ENCODE results near the gene SLC13A5. TPM values are rescaled to one million over a fixed set of nuclear protein-coding genes. Genes with fewer than 3 reads are reported as not detected.

The SLC13A5 gene
- total and polyA plus RNA-seq, 4 donors: 88.4 to 399 (median 244) TPM

- DNase-seq (ENCODE audit: low spot score): no peak
- Histone ChIP-seq H3K27ac (ENCODE audit: low read depth in 1 of 2, low read length in 2 of 2) (no peak overlapping the region), H3K9me3 (ENCODE audit: control insufficient read depth in 4 of 4, low read length in 3 of 4) (no peaks in the 10 kb centered on the region), H3K9ac (ENCODE audit: low read depth in 1 of 2, low read length in 2 of 2) (no peak overlapping the region), H3K4me1 (ENCODE audit: control insufficient read depth in 4 of 4, insufficient read depth in 4 of 4, low read length in 3 of 4) (peaks cover 3 to 21% (median 12%) of the 10 kb centered on the region in 4 donors), H3K4me3 (ENCODE audit: low read depth in 1 of 3, low read length in 3 of 3) (no peak overlapping the region), H3K36me3 (ENCODE audit: control insufficient read depth in 4 of 4, insufficient read depth in 3 of 4, low read depth in 1 of 4, low read length in 3 of 4) (peaks cover 0 to 19% (median 16%) of the 10 kb centered on the region in 4 donors), H3K27me3 (ENCODE audit: control insufficient read depth in 4 of 4, insufficient read depth in 4 of 4, low read length in 3 of 4) (no peaks in the 10 kb centered on the region)
- 86% methylated on average over 2 of the region's 2 CpGs for WGBS
- TF ChIP-seq, protein P1, sequence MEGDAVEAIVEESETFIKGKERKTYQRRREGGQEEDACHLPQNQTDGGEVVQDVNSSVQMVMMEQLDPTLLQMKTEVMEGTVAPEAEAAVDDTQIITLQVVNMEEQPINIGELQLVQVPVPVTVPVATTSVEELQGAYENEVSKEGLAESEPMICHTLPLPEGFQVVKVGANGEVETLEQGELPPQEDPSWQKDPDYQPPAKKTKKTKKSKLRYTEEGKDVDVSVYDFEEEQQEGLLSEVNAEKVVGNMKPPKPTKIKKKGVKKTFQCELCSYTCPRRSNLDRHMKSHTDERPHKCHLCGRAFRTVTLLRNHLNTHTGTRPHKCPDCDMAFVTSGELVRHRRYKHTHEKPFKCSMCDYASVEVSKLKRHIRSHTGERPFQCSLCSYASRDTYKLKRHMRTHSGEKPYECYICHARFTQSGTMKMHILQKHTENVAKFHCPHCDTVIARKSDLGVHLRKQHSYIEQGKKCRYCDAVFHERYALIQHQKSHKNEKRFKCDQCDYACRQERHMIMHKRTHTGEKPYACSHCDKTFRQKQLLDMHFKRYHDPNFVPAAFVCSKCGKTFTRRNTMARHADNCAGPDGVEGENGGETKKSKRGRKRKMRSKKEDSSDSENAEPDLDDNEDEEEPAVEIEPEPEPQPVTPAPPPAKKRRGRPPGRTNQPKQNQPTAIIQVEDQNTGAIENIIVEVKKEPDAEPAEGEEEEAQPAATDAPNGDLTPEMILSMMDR (IDR thresholded peaks at IDR 0.05; ENCODE audit: low read depth, low read length, missing input control): no peak
- TF ChIP-seq EGR1 (IDR thresholded peaks at IDR 0.05; ENCODE audit: low read depth in 2 of 2): no peak
- TF ChIP-seq, protein P2, sequence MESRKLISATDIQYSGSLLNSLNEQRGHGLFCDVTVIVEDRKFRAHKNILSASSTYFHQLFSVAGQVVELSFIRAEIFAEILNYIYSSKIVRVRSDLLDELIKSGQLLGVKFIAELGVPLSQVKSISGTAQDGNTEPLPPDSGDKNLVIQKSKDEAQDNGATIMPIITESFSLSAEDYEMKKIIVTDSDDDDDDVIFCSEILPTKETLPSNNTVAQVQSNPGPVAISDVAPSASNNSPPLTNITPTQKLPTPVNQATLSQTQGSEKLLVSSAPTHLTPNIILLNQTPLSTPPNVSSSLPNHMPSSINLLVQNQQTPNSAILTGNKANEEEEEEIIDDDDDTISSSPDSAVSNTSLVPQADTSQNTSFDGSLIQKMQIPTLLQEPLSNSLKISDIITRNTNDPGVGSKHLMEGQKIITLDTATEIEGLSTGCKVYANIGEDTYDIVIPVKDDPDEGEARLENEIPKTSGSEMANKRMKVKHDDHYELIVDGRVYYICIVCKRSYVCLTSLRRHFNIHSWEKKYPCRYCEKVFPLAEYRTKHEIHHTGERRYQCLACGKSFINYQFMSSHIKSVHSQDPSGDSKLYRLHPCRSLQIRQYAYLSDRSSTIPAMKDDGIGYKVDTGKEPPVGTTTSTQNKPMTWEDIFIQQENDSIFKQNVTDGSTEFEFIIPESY (IDR thresholded peaks at IDR 0.05): no peak
- TF ChIP-seq SP1 (IDR thresholded peaks at IDR 0.05): no peak
- no peak for TF ChIP-seq JUND (IDR thresholded peaks at IDR 0.05)
These were observed 77.1 kb downstream of the SLC13A5 start for GRCh38 chr17:6636105-6636504.

Small RNA genes within 50 kb of the gene (small RNA-seq; reads per million reads assigned to genes)
- not detected for gene AC004706.2
- gene MIR4520-1: not detected

Other genes starting within 250 kb of the SLC13A5 start
- 1 to 10 TPM; 1.9 to 5.0 TPM for gene PITPNM3, start 156.8 kb downstream of the SLC13A5 start, total RNA-seq
- gene PITPNM3, start 156.8 kb downstream of the SLC13A5 start, polyA plus RNA-seq: 1 to 10 TPM; 1.5 to 1.8 TPM
- gene KIAA0753, start 72.7 kb downstream of the SLC13A5 start, total RNA-seq: 1 to 10 TPM; 3.8 to 5.9 TPM
- 1 to 10 TPM; 2.0 to 2.1 TPM for gene KIAA0753, start 72.7 kb downstream of the SLC13A5 start, polyA plus RNA-seq
- 10 to 100 TPM; 32.9 to 58.4 TPM for gene TXNDC17, start 72.3 kb downstream of the SLC13A5 start, total RNA-seq
- 100 to 1,000 TPM; 141 to 329 TPM for gene TXNDC17, start 72.3 kb downstream of the SLC13A5 start, polyA plus RNA-seq
- gene MED31, start 61.8 kb downstream of the SLC13A5 start, total RNA-seq: 10 to 100 TPM in 1 of 2 donors, 1 to 10 TPM in 1; 6.9 to 10.4 TPM
- gene MED31, start 61.8 kb downstream of the SLC13A5 start, polyA plus RNA-seq: 10 to 100 TPM in 1 of 2 donors, 1 to 10 TPM in 1; 7.0 to 29.8 TPM
- 1 to 10 TPM in 1 of 2 donors, under 1 TPM in 1; 0.56 to 2.2 TPM for gene C17orf100, start 61.6 kb downstream of the SLC13A5 start, total RNA-seq
- gene C17orf100, start 61.6 kb downstream of the SLC13A5 start, polyA plus RNA-seq: 10 to 100 TPM in 1 of 2 donors, 1 to 10 TPM in 1; 3.3 to 33.2 TPM
- gene XAF1, start 42.7 kb upstream of the SLC13A5 start, total RNA-seq: 10 to 100 TPM in 1 of 2 donors, 1 to 10 TPM in 1; 6.7 to 33.9 TPM
- 10 to 100 TPM; 18.3 to 20.2 TPM for gene XAF1, start 42.7 kb upstream of the SLC13A5 start, polyA plus RNA-seq
- gene FBXO39, start 62.8 kb upstream of the SLC13A5 start, total RNA-seq: under 1 TPM; 0.05 to 0.67 TPM
- gene FBXO39, start 62.8 kb upstream of the SLC13A5 start, polyA plus RNA-seq: under 1 TPM; 0.12 to 0.28 TPM
- not detected for gene TEKT1, start 118.4 kb upstream of the SLC13A5 start, total RNA-seq
- gene TEKT1, start 118.4 kb upstream of the SLC13A5 start, polyA plus RNA-seq: under 1 TPM in 1 of 2 donors, not detected in 1; 0.15 TPM

All from liver (tissue), 10 donors.